ENCODE results near the gene SPATA31A7.
"Not testable (repeated sequence)": the region's sequence is repeated elsewhere in the genome, so short reads cannot be mapped to it uniquely, and the experiment has no call there.

SPATA31A7 gene

DNA sequence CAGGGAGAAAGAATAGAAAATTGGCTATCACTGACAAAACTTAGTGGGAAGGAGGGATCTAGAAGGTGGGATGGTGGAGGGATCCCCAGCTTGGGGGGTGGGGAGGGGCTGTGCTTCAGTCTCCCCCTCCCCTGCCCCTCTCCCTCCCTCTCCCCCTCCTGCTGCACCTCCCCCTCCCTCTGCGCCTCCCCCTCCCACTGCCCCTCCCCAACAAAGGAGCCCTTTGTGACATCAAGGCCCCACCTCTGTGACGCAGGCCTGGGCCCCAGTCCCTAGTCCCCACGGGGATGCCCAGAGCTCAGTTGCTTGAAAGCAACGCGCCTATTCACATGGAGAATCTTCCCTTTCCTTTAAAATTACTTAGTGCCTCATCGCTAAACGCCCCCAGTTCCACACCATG is at the start of gene SPATA31A7:
TSS of gene SPATA31A7 (plus strand) at position 301 of the 400 bp plus-strand sequence. CDS start at position 330, 29 bp downstream.
- not testable (repeated sequence) for DNase-seq (ENCODE audit: low read depth in 2 of 2)

- not testable (repeated sequence) for DNase-seq (ENCODE audit: low read depth in 2 of 2)
Measured at GRCh38 chr9:61226438-61226837, 36.6 kb downstream of the SPATA31A7 start.

Data from stimulated activated CD4-positive, alpha-beta T cell treated with anti-CD3 and anti-CD28 coated beads, Interleukin-15, amount 100 ng/mL, for 48 hours (primary cell).